Ishikawa (cell line): ENCODE measurements around the gene DKK1.

Experiments
- CEBPB ChIP-seq: IDR thresholded peaks from 2 replicates; pipeline ENCODE4 v1.6.1; 2012
- CREB1 ChIP-seq: IDR thresholded peaks from 2 replicates; pipeline ENCODE4 v1.6.1; 2012; ENCODE audit warnings: low read depth
- EP300 ChIP-seq: IDR thresholded peaks from 2 replicates; pipeline ENCODE4 v1.6.1; 2012; ENCODE audit warnings: borderline replicate concordance
- FOXM1 ChIP-seq: IDR thresholded peaks from 2 replicates; pipeline ENCODE4 v1.6.1; 2012; ENCODE audit warnings: low read depth, borderline replicate concordance
- NFIC ChIP-seq: IDR thresholded peaks from 2 replicates; pipeline ENCODE4 v1.6.1; 2012
- TAF1 ChIP-seq: IDR thresholded peaks from 2 replicates; pipeline ENCODE4 v1.6.1; 2012; ENCODE audit warnings: low read depth, mild to moderate bottlenecking
- TCF12 ChIP-seq: IDR thresholded peaks from 2 replicates; pipeline ENCODE4 v1.6.1; 2012; ENCODE audit warnings: low read depth
- TEAD4 ChIP-seq: IDR thresholded peaks from 2 replicates; pipeline ENCODE4 v1.6.1; 2012
- TF ChIP-seq, protein P1 (sequence below): IDR thresholded peaks from 2 replicates; pipeline ENCODE4 v1.6.1; 2012
- TF ChIP-seq, protein P2 (sequence below): IDR thresholded peaks from 2 replicates; pipeline ENCODE4 v1.6.1; 2012

DNA sequence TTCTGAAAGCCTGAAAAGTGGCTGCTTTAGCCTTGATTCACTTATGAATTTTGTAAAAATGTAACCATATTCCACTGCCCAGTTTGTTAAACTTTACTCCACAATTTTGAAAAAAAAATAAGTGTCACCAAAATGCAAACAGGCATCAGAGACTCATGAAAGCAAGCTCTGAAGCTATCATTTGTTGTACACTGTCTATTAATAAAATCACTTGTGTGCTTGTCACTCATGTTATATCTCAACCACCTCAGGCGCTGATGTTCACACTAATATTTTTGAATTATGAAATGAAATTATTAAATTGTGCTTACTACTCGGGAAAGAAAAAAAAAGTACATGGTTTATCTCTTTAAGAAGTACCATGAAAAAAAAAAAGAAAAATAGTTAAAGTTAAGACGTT, 34.5 kb upstream of the DKK1 start:
- TF ChIP-seq, protein P1, sequence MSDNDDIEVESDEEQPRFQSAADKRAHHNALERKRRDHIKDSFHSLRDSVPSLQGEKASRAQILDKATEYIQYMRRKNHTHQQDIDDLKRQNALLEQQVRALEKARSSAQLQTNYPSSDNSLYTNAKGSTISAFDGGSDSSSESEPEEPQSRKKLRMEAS = no peak
- TF ChIP-seq, protein P2, sequence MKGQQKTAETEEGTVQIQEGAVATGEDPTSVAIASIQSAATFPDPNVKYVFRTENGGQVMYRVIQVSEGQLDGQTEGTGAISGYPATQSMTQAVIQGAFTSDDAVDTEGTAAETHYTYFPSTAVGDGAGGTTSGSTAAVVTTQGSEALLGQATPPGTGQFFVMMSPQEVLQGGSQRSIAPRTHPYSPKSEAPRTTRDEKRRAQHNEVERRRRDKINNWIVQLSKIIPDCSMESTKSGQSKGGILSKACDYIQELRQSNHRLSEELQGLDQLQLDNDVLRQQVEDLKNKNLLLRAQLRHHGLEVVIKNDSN = no peak
- no peak for TF ChIP-seq CEBPB
- TF ChIP-seq TCF12 = no peak
- TF ChIP-seq TEAD4 = no peak
- TF ChIP-seq TAF1 = no peak
- no peak for TF ChIP-seq FOXM1
- no peak for TF ChIP-seq CREB1
- TF ChIP-seq EP300 = no peak
- TF ChIP-seq NFIC = no peak
